ENCODE data around the gene RAPSN. TPM values are rescaled to one million over a fixed set of nuclear protein-coding genes. Genes with fewer than 3 reads are reported as not detected.

Gene RAPSN
- polyA plus RNA-seq, 1 donor from 2014 or later = not detected

DNA sequence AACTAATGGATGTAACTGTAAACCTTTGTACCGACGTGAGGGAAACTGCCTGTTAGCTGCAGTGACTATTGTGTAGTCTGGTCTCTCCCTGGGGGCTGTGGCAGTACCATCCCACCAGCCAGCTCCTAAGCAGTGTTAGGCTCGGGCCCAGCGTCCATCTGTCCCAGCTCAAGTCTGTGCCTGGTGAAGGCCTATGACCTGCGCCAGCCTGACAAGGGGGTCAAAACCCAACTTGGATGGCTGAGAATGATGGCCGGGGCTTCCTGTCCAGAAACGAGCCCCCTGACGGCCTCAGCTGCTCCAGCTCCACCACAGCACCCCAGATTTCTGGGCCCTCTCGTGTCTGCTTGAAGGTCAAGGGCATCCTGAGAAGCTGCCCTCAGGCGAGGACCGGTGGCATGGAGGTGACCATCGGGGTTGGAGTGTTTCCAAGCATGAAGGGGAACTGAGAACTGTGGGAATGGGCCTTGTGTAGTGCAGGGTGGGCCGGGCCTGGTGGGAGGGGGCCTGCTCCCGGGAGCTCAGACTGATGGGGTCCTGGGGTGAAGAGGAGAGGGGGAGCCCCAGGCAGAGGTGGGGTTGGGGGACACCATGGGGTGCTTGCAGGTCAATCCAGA lies 56.3 kb downstream of the RAPSN start:
- H3K4me2 ChIP-seq (ENCODE audit: low read length) = no peak overlapping the region
- H3K27ac ChIP-seq (ENCODE audit: low read length) = no peak overlapping the region
- no peaks in the 10 kb centered on the region for H3F3A ChIP-seq (ENCODE audit: insufficient read depth, low read length, poor library complexity, severe bottlenecking)
- H2AFZ ChIP-seq (ENCODE audit: low read depth, low read length) = no peak overlapping the region
- H3K9me2 ChIP-seq (ENCODE audit: insufficient read depth, low read length) = no peaks in the 10 kb centered on the region
- no peaks in the 10 kb centered on the region for H4K20me1 ChIP-seq (ENCODE audit: insufficient read depth)
- H3K36me3 ChIP-seq (ENCODE audit: insufficient read depth, low read length) = no peaks in the 10 kb centered on the region
- no peak overlapping the region for H3K4me3 ChIP-seq (ENCODE audit: low read length)
- H3K27me3 ChIP-seq (ENCODE audit: insufficient read depth, low read depth, low read length) = no peaks in the 10 kb centered on the region
- H3K9ac ChIP-seq (ENCODE audit: low read length) = no peak overlapping the region
- no peak for TF ChIP-seq TAF1 (IDR thresholded peaks at IDR 0.05; ENCODE audit: low read depth)
- TF ChIP-seq EZH2 (IDR thresholded peaks at IDR 0.05; ENCODE audit: borderline replicate concordance, insufficient read depth, low read length, poor library complexity, severe bottlenecking) = no peak
- no peak for TF ChIP-seq RAD21 (conservative IDR thresholded peaks at IDR 0.05)
- TF ChIP-seq, protein P1, sequence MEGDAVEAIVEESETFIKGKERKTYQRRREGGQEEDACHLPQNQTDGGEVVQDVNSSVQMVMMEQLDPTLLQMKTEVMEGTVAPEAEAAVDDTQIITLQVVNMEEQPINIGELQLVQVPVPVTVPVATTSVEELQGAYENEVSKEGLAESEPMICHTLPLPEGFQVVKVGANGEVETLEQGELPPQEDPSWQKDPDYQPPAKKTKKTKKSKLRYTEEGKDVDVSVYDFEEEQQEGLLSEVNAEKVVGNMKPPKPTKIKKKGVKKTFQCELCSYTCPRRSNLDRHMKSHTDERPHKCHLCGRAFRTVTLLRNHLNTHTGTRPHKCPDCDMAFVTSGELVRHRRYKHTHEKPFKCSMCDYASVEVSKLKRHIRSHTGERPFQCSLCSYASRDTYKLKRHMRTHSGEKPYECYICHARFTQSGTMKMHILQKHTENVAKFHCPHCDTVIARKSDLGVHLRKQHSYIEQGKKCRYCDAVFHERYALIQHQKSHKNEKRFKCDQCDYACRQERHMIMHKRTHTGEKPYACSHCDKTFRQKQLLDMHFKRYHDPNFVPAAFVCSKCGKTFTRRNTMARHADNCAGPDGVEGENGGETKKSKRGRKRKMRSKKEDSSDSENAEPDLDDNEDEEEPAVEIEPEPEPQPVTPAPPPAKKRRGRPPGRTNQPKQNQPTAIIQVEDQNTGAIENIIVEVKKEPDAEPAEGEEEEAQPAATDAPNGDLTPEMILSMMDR (IDR thresholded peaks at IDR 0.05; ENCODE audit: poor library complexity, severe bottlenecking) = no peak
- no peak for TF ChIP-seq POLR2AphosphoS5 (IDR thresholded peaks at IDR 0.05)
- TF ChIP-seq, protein P2, sequence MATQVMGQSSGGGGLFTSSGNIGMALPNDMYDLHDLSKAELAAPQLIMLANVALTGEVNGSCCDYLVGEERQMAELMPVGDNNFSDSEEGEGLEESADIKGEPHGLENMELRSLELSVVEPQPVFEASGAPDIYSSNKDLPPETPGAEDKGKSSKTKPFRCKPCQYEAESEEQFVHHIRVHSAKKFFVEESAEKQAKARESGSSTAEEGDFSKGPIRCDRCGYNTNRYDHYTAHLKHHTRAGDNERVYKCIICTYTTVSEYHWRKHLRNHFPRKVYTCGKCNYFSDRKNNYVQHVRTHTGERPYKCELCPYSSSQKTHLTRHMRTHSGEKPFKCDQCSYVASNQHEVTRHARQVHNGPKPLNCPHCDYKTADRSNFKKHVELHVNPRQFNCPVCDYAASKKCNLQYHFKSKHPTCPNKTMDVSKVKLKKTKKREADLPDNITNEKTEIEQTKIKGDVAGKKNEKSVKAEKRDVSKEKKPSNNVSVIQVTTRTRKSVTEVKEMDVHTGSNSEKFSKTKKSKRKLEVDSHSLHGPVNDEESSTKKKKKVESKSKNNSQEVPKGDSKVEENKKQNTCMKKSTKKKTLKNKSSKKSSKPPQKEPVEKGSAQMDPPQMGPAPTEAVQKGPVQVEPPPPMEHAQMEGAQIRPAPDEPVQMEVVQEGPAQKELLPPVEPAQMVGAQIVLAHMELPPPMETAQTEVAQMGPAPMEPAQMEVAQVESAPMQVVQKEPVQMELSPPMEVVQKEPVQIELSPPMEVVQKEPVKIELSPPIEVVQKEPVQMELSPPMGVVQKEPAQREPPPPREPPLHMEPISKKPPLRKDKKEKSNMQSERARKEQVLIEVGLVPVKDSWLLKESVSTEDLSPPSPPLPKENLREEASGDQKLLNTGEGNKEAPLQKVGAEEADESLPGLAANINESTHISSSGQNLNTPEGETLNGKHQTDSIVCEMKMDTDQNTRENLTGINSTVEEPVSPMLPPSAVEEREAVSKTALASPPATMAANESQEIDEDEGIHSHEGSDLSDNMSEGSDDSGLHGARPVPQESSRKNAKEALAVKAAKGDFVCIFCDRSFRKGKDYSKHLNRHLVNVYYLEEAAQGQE (IDR thresholded peaks at IDR 0.05; ENCODE audit: borderline replicate concordance) = no peak
- H3K79me2 ChIP-seq (replicated peaks; ENCODE audit: insufficient read depth, low read length) = no peaks in the 10 kb centered on the region
- no peaks in the 10 kb centered on the region for H3K9me3 ChIP-seq (ENCODE audit: low read length)

DNA sequence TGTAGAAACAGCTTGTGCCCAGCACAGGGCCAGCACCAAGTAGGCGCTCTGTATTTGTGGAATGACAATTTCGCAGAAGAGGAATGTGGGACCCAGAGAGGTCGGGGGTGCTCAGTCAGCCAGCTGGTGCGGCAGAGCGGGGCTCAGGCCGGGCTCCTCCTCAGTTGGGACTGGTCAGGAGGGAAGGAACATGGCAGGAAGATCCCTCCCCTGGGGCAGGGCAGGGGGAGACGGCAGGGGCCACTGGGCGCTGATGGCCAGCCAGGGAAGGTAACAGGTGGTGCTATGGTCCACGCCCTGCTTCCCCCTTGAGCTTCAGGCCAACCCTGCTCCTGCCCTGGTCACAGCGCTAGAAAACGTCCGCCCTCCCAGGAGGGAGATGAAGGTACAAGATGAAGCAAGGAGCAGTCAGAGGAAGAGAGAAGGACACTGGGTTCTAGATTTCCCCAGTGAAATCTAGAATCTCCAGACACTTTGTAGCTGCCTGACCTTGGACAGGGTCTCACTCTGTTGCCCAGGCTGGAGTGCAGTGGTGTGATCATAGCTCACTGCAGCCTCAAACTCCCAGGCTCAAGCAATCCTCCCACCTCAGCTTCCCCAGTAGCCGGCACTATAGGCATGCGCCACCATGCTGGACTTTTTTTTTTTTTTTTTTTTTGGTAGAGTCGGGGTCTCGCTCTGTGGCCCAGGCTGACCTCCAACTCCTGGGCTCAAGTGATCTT lies 57.1 kb downstream of the RAPSN start:
- Histone ChIP-seq H4K20me1 (ENCODE audit: insufficient read depth) (no peaks in the 10 kb centered on the region), H3K4me3 (ENCODE audit: low read length) (no peak overlapping the region), H3F3A (ENCODE audit: insufficient read depth, low read length, poor library complexity, severe bottlenecking) (no peaks in the 10 kb centered on the region), H3K27ac (ENCODE audit: low read length) (no peak overlapping the region), H3K36me3 (ENCODE audit: insufficient read depth, low read length) (no peaks in the 10 kb centered on the region), H3K27me3 (ENCODE audit: insufficient read depth, low read depth, low read length) (no peaks in the 10 kb centered on the region), H3K9me3 (ENCODE audit: low read length) (no peaks in the 10 kb centered on the region), H3K4me2 (ENCODE audit: low read length) (no peak overlapping the region), H3K9ac (ENCODE audit: low read length) (no peak overlapping the region), H3K79me2 (replicated peaks; ENCODE audit: insufficient read depth, low read length) (no peaks in the 10 kb centered on the region), H2AFZ (ENCODE audit: low read depth, low read length) (no peak overlapping the region), H3K9me2 (ENCODE audit: insufficient read depth, low read length) (no peaks in the 10 kb centered on the region)
- TF ChIP-seq EZH2 (IDR thresholded peaks at IDR 0.05; ENCODE audit: borderline replicate concordance, insufficient read depth, low read length, poor library complexity, severe bottlenecking) = no peak
- TF ChIP-seq MXI1 (conservative IDR thresholded peaks at IDR 0.05; ENCODE audit: poor library complexity, severe bottlenecking) = no peak
- TF ChIP-seq SMC3 (conservative IDR thresholded peaks at IDR 0.05; ENCODE audit: poor library complexity) = no peak
- TF ChIP-seq POLR2AphosphoS5 (IDR thresholded peaks at IDR 0.05) = no peak
- TF ChIP-seq TAF1 (IDR thresholded peaks at IDR 0.05; ENCODE audit: low read depth) = no peak
- TF ChIP-seq RAD21 (conservative IDR thresholded peaks at IDR 0.05) = no peak
- TF ChIP-seq, protein P2 (IDR thresholded peaks at IDR 0.05; ENCODE audit: borderline replicate concordance) = no peak
- TF ChIP-seq, protein P1 (IDR thresholded peaks at IDR 0.05; ENCODE audit: poor library complexity, severe bottlenecking) = no peak
- TF ChIP-seq EP300 (conservative IDR thresholded peaks at IDR 0.05; ENCODE audit: poor library complexity, severe bottlenecking) = no peak

Data from neural cell (in vitro differentiated cells).